Activated gamma-delta T cell treated with anti-CD3 and anti-CD28 coated beads, Interleukin-2, amount 50 U/mL, for 16 hours (primary cell): ENCODE results near the gene KIF24.
"Not testable (repeated sequence)": the region's sequence is repeated elsewhere in the genome, so short reads cannot be mapped to it uniquely, and the experiment has no call there.

Source experiments
- DNase-seq: peaks from one replicate; pipeline ENCODE4 v3.0.0-alpha.2; 2020; ENCODE audit warnings: low read depth

The KIF24 gene

GRCh38 chr9:34322899-34323591 is 6.0 kb downstream of the KIF24 start:
- DNase-seq = no peak

GRCh38 chr9:34321451-34321850 is 7.6 kb downstream of the KIF24 start:
- DNase-seq = no peak

DNA sequence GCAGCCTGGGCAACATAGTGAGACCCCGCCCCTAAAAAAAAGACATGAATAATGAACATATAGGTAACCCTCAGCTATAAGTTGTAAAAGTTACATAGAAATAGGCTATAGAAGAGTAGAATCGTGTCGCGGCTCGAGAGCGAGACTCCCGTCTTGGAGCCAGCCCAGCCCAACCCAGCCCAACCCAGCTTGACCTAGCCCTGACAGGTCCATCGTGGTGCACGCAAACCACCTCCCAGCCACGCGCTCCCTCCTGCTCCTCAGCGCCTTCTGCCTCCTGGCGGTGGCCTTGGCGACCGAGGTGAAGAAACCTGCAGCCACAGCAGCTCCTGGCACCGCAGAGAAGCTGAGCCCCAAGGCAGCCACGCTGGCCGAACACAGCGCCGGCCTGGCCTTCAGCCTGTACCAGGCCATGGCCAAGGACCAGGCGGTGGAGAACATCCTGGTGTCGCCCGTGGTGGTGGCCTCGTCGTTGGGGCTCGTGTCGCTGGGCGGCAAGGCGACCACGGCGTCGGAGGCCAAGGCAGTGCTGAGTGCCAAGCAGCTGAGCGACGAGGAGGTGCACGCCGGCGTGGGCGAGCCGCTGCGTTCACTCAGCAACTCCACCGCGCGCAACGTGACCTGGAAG is 10.8 kb downstream of the KIF24 start:
- DNase-seq = no peak

GRCh38 chr9:34317436-34317835 is 11.6 kb downstream of the KIF24 start:
- no peak for DNase-seq

DNA sequence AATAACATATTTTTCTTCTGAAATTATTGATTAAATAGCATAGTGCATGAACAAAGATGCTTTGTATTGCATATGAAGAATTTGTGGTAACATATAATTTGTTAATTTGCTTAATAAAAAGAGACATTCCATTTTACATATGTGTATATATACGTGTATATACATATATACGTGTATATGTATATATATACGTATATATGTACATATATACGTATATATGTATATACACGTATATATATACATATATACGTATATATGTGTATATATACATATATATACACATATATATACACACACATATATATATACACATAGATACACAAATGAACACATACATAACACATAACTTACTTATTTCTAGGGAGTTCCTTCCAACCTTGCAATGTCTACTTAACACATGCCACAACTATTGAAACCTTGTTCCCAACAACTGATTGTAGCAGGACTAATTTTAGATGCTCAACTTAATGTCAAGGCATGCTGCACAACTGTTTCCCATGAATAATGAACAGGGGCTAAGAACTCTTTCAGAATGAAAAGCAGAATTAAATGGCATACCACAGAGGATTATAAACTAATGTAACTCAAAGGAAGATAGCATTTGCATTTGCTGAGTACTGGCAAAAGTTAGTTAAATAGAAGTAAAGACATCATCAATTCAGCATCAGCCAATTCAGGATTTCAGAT is 17.4 kb downstream of the KIF24 start:
- DNase-seq = no peak

DNA sequence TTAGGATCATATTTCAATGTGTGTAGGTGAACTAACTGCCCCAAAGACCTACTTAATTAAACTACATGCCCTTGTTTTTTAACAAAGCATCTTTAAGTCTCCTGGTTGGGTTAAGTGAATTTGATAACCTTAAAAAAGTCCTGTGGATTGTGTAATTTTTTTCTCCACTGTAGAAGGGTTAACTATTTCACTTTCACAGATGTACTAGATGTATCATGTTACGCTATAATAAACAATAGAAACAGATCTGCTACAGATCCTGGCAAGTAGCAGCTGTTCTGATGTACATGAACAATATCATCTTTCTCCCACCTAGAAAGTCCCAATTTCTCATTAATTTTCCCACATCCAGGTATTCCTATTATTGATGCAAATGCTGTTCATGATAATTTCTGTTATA is 18.9 kb downstream of the KIF24 start:
- no peak for DNase-seq

DNA sequence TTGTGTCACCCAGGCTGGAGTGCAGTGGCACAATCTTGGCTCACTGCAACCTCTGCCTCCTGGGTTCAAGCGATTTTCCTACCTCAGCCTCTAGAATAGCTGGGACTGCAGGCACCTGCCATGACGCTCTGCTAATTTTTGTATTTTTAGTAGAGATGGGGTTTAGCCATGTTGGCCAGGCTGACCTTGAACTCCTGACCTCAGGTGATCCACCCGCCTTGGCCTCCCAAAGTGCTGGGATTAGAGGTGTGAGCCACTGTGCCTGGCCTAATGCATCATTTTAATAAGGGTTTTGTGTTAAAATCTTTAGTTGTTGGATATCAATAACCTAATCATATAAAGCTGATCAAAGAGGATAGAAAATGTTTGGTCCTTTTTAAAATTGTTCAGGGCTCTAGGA is 20.8 kb downstream of the KIF24 start:
- DNase-seq = not testable (repeated sequence)

DNA sequence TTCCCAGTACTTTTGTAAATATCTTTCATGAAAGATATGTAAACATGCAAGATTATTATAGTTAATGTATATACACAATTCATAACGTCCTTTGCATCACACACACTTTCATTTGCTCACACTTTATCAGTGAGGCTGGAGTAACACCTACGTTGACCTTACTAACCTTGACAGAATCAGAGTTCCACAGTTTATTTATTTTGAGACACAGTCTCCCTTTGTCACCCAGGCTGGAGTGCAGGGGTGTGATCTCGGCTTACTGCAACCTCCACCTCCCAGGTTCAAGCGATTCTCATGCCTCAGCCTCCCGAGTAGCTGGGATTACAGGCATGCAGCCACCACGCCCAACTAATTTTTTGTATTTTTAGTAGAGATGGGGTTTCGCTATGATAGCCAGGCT is 28.0 kb downstream of the KIF24 start:
- not testable (repeated sequence) for DNase-seq

DNA sequence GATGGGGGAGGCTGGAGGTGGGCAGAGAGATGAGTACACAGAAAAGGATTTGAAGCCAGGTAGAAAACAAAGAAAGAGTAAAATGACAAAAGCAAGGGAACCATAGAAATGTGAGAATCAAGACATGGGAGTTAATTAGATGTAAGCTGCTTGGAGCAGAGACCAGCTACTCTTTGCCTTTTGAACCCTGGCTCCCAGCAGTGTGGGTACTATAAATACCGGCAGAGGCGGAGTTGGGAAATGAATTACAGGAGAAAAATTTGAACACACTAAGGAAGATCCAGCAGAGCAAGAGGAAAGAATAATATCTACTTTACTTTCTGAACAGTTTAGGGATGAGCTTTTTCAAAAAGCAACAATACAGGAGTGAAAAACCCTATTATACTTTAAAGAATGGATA is 36.5 kb downstream of the KIF24 start:
- DNase-seq = no peak

GRCh38 chr9:34291423-34291822 is 37.6 kb downstream of the KIF24 start:
- no peak for DNase-seq

DNA sequence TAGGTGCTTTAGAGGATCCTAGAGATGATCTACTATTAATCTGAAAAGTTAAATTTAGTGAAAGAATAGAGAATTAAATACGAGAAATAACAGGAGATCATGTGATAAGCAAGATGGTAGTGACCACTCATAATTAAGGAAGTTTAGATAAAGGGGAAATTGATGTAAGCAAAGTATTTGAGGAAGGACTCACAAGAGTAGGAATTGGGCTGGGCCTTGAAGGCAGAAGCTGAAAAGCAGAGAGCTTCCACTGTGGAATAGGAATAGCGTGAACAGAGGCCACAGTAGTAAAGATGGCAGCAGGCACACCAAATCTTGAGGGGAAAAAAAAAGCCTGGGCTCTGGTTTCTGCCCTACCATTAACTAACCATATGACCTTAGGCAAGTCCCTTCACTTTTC is 38.0 kb downstream of the KIF24 start:
- no peak for DNase-seq

DNA sequence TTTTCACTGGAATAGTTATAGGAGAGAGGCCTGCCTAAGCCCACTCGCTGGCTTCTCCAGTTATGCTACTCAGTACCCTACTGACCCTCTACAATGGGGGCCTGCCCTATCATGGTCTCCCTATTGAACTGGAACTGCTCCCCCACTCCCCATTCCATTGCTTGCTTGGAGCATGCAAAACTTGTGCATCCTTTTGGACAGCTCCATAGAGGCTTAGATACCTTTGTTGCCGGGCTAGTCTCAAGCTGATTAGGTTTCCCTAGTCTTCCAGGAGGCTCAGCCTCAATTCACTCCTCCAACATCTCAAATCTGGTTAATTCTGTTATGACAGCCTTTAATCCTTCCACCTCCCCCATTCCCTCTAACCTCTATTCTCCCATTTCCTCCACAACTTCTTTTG is 39.9 kb downstream of the KIF24 start:
- no peak for DNase-seq

- no peak for DNase-seq
Measured at GRCh38 chr9:34282096-34282495, 47.0 kb downstream of the KIF24 start.

- DNase-seq = no peak
Measured at GRCh38 chr9:34279411-34279810, 49.7 kb downstream of the KIF24 start.
